Nephron progenitor cell (in vitro differentiated cells): ENCODE data around the gene CABP4.

Source experiments
- DNase-seq: peaks from one replicate; pipeline ENCODE4 v3.0.0; 2021
- H3K27ac Mint-ChIP-seq: 2 replicates; pipeline ENCODE4 v1.8.0; 2021; ENCODE audit warnings: mild to moderate bottlenecking, moderate library complexity, mixed read lengths
- H3K27me3 Mint-ChIP-seq: 2 replicates; pipeline ENCODE4 v1.8.0; 2021; ENCODE audit warnings: mild to moderate bottlenecking, low read depth, mixed read lengths; ENCODE audit not compliant: poor library complexity
- H3K36me3 Mint-ChIP-seq: 2 replicates; pipeline ENCODE4 v1.8.0; 2021; ENCODE audit warnings: low read depth, mixed read lengths
- H3K4me1 Mint-ChIP-seq: 2 replicates; pipeline ENCODE4 v1.8.0; 2021; ENCODE audit warnings: mixed read lengths
- H3K4me3 Mint-ChIP-seq: 2 replicates; pipeline ENCODE4 v1.8.0; 2021; ENCODE audit warnings: mild to moderate bottlenecking, moderate library complexity, mixed read lengths
- H3K9me3 Mint-ChIP-seq: 2 replicates; pipeline ENCODE4 v1.8.0; 2021; ENCODE audit warnings: mild to moderate bottlenecking, moderate library complexity, mixed read lengths
- CTCF ChIP-seq: fragments of 200-600 bp; sonication (generic); IDR thresholded peaks from 2 replicates; pipeline ENCODE4 v1.5.0; 2021; ENCODE audit warnings: antibody characterized with exemption

CABP4 gene

GRCh38 chr11:67434395-67434881, 20.7 kb upstream of the CABP4 start:
- H3K27ac Mint-ChIP-seq: no peak overlapping the region
- no peaks in the 10 kb centered on the region for H3K9me3 Mint-ChIP-seq
- peaks cover 11% of the 10 kb centered on the region for H3K36me3 Mint-ChIP-seq
- H3K4me1 Mint-ChIP-seq: peaks cover 11% of the 10 kb centered on the region
- no peak for TF ChIP-seq CTCF
- H3K4me3 Mint-ChIP-seq: no peak overlapping the region
- H3K27me3 Mint-ChIP-seq: no peaks in the 10 kb centered on the region
- no peak for DNase-seq

- Mint-ChIP-seq H3K9me3 (no peaks in the 10 kb centered on the region), H3K36me3 (peaks cover 14% of the 10 kb centered on the region), H3K27ac (no peak overlapping the region), H3K4me1 (peaks cover 11% of the 10 kb centered on the region), H3K27me3 (no peaks in the 10 kb centered on the region), H3K4me3 (no peak overlapping the region)
- no peak for DNase-seq
- TF ChIP-seq CTCF: no peak
These were observed 20.0 kb upstream of the CABP4 start for GRCh38 chr11:67435031-67435726.

GRCh38 chr11:67435727-67436458, 19.3 kb upstream of the CABP4 start:
- H3K27me3 Mint-ChIP-seq: no peaks in the 10 kb centered on the region
- no peaks in the 10 kb centered on the region for H3K9me3 Mint-ChIP-seq
- H3K36me3 Mint-ChIP-seq: peaks cover 14% of the 10 kb centered on the region
- TF ChIP-seq CTCF: no peak
- H3K4me3 Mint-ChIP-seq: no peak overlapping the region
- DNase-seq: no peak
- H3K4me1 Mint-ChIP-seq: peaks cover 11% of the 10 kb centered on the region
- no peak overlapping the region for H3K27ac Mint-ChIP-seq

GRCh38 chr11:67436459-67437081, 18.6 kb upstream of the CABP4 start:
- TF ChIP-seq CTCF: no peak
- no peaks in the 10 kb centered on the region for H3K27me3 Mint-ChIP-seq
- H3K4me1 Mint-ChIP-seq: peaks cover 11% of the 10 kb centered on the region
- peak overlapping the region; percentile 43 for H3K27ac Mint-ChIP-seq
- H3K4me3 Mint-ChIP-seq: no peak overlapping the region
- DNase-seq: no peak
- H3K9me3 Mint-ChIP-seq: no peaks in the 10 kb centered on the region
- peaks cover 13% of the 10 kb centered on the region for H3K36me3 Mint-ChIP-seq

- Mint-ChIP-seq H3K36me3 (peaks cover 6% of the 10 kb centered on the region), H3K9me3 (no peaks in the 10 kb centered on the region), H3K27ac (peak within 1 kb of the TSS; percentile 43), H3K4me3 (no peak within 1 kb of the TSS), H3K4me1 (peaks cover 10% of the 10 kb centered on the region), H3K27me3 (no peaks in the 10 kb centered on the region)
- no peak for DNase-seq
- no peak for TF ChIP-seq CTCF
These were observed 17.9 kb upstream of the CABP4 start, which contains the start of gene PTPRCAP for GRCh38 chr11:67437082-67437808. Gene PTPRCAP, minus strand, starts transcription at chr11:67437682. Its CDS starts 63 bp downstream, at chr11:67437619.
